Activated CD4-positive, alpha-beta memory T cell treated with anti-CD3 and anti-CD28 coated beads, Interleukin-2, amount 10 ng/mL, durations not matched to agents 7 days and 5 days (primary cell): ENCODE results near the gene KRTAP4-2. TPM values are rescaled to one million over a fixed set of nuclear protein-coding genes. Genes with fewer than 3 reads are reported as not detected.
"Not testable (repeated sequence)": the region's sequence is repeated elsewhere in the genome, so short reads cannot be mapped to it uniquely, and the experiment has no call there.

Experiments used
- CTCF ChIA-PET: fragments of 350-600 bp; sonication (Branson Sonifier 250); formaldehyde crosslinking; loops from one replicate; lab custom pipeline; 2021; ENCODE audit warnings: antibody characterized with exemption, inconsistent platforms; lab: Charles Lee
- POLR2A ChIA-PET: fragments of 350-600 bp; sonication (Branson Sonifier 250); formaldehyde crosslinking; loops from one replicate; lab custom pipeline; 2021; ENCODE audit warnings: antibody characterized with exemption; lab: Charles Lee
- DNase-seq: peaks from one replicate; pipeline ENCODE4 v3.0.0-alpha.2; 2020
- H3K27ac Mint-ChIP-seq: one replicate; pipeline ENCODE4 v1.8.0; 2021; ENCODE audit warnings: mild to moderate bottlenecking, mixed read lengths
- H3K27me3 Mint-ChIP-seq: one replicate; pipeline ENCODE4 v1.8.0; 2021; ENCODE audit warnings: mixed read lengths
- H3K36me3 Mint-ChIP-seq: one replicate; pipeline ENCODE4 v1.8.0; 2021; ENCODE audit warnings: low read depth, mixed read lengths
- H3K4me1 Mint-ChIP-seq: one replicate; pipeline ENCODE4 v1.8.0; 2021; ENCODE audit warnings: mixed read lengths
- H3K4me3 Mint-ChIP-seq: one replicate; pipeline ENCODE4 v1.8.0; 2021; ENCODE audit warnings: mild to moderate bottlenecking, mixed read lengths
- H3K9me3 Mint-ChIP-seq: one replicate; pipeline ENCODE4 v1.8.0; 2021; ENCODE audit warnings: mixed read lengths
- total RNA-seq, 2 experiments: library from RNA; stranded (reverse); gene quantifications; one replicate each; pipeline ENCODE4 v1.2.3, GENCODE V29; 2021

KRTAP4-2 gene
- not detected for total RNA-seq

DNA sequence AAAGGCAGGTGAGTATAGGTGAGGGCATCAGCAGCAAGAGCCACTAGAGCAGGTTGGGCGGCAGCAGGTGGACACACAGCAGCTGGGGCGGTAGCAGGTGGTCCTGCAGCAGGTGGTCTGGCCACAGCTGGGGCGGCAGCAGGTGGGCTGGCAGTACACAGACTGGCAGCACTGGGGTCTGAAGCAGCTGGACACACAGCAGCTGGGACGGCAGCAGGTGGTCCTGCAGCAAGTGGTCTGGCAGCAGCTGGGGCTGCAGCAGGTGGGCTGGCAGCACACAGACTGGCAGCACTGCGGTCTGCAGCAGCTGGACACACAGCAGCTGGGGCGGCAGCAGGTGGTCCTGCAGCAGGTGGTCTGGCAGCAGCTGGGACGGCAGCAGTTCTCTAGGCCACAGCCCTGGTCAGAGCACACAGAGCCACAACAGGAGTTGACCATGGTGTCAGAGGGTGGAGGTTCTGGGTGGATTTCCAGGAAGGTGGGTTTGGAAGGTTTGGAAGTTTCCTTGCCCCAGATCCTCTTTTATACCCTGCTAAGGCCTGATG, at the start of gene KRTAP4-2:
TSS of gene KRTAP4-2 (minus strand) at position 495 of the 545 bp plus-strand sequence. CDS start at position 438, 57 bp downstream.
- Mint-ChIP-seq H3K4me3 (no peak within 1 kb of the TSS), H3K9me3 (no peaks in the 10 kb centered on the region), H3K36me3 (no peaks in the 10 kb centered on the region), H3K27me3 (peaks cover 3% of the 10 kb centered on the region), H3K4me1 (no peaks in the 10 kb centered on the region), H3K27ac (no peak within 1 kb of the TSS)
- ChIA-PET CTCF (no interaction called here), POLR2A (no interaction called here)
- no peak for DNase-seq

DNA sequence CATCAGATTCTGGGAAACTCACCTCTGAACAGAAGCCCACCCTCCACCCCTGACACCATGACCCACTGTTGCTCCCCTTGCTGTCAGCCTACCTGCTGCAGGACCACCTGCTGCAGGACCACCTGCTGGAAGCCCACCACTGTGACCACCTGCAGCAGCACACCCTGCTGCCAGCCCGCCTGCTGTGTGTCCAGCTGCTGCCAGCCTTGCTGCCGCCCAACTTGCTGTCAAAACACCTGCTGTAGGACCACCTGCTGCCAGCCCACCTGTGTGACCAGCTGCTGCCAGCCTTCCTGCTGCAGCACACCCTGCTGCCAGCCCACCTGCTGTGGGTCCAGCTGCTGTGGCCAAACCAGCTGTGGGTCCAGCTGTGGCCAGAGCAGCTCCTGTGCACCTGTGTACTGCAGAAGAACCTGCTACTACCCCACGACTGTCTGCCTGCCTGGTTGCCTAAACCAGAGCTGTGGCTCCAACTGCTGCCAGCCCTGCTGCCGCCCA, 48.6 kb upstream of the KRTAP4-2 start, which contains the start of gene KRTAP9-2:
TSS of gene KRTAP9-2 (plus strand) at position 51 of the 498 bp plus-strand sequence. CDS start at position 58, 7 bp downstream.
- CTCF ChIA-PET, H3K4me1 Mint-ChIP-seq, H3K4me3 Mint-ChIP-seq, H3K36me3 Mint-ChIP-seq, POLR2A ChIA-PET, H3K27me3 Mint-ChIP-seq, H3K9me3 Mint-ChIP-seq, DNase-seq, H3K27ac Mint-ChIP-seq: not testable (repeated sequence)

DNA sequence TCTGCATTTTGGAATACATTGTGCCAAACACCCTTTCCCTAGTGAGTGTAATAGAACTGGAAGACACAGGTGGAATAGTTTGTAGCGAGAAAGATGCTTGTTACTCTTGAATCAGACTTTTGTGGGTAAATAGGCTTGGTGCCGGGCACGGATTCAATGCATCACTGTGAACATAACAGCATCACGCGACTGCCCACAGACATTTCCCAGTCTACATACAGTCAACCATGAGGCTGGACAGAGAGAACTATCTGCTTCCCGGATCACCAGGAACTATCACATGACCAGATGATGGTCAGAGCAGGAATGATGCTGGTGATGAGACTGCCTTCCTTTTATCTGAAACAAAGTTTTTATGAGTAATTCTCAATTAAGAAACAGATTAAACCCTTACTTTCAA, 48.0 kb upstream of the KRTAP4-2 start:
- Mint-ChIP-seq H3K27me3 (peaks cover 10% of the 10 kb centered on the region), H3K4me1 (no peaks in the 10 kb centered on the region), H3K4me3 (no peak overlapping the region), H3K27ac (no peak overlapping the region), H3K36me3 (no peaks in the 10 kb centered on the region), H3K9me3 (no peaks in the 10 kb centered on the region)
- DNase-seq, result no peak
- CTCF ChIA-PET, result no interaction called here
- POLR2A ChIA-PET, result no interaction called here

DNA sequence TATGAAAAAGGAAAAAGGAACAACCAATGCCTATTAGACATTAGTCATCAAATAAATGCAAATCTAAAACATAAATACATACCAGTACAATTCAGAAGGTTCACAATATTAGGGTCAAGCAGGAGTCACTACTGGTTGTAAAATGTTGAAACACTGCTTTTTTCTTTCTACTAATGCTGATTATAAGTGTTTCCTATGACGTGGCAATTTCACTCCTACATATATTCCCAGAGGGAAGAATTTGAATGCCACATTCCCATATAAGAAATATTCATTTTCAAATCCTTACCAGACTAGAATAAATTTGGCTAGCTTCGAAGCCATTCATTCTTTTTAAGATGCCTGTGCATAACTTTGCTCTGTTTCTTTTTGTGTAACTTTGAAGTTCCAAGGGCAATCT, 45.8 kb upstream of the KRTAP4-2 start:
- H3K9me3 Mint-ChIP-seq, result peaks cover 2% of the 10 kb centered on the region
- H3K27me3 Mint-ChIP-seq, result peaks cover 9% of the 10 kb centered on the region
- ChIA-PET POLR2A (no interaction called here), CTCF (no interaction called here)
- no peaks in the 10 kb centered on the region for H3K36me3 Mint-ChIP-seq
- H3K4me3 Mint-ChIP-seq, result no peak overlapping the region
- no peak overlapping the region for H3K27ac Mint-ChIP-seq
- no peaks in the 10 kb centered on the region for H3K4me1 Mint-ChIP-seq
- DNase-seq, result no peak

DNA sequence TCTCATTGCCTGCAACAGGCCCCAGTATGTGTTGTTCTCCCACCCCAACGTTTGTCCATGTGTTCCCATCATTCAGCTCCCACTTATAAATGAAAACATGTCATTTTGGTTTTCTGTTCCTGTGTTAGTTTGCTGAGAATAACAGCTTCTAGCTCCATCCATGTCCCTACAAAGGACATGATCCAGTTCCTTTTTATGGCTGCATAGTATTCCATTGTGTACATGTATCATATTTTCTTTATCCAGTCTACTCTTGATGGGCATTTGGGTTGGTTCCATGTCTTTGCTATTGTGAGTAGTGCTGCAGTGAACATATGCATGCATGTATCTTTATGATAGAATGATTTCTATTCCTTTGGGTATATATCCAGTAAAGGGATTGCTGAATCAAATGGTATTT, 37.7 kb upstream of the KRTAP4-2 start:
- Mint-ChIP-seq H3K36me3 (no peaks in the 10 kb centered on the region), H3K4me3 (no peak overlapping the region), H3K9me3 (peaks cover 2% of the 10 kb centered on the region), H3K27ac (no peak overlapping the region), H3K27me3 (peaks cover 9% of the 10 kb centered on the region), H3K4me1 (no peaks in the 10 kb centered on the region)
- no peak for DNase-seq
- ChIA-PET POLR2A (no interaction called here), CTCF (interaction anchor here (0.6 kb wide), 1 partner anchor 433 kb away, joined by 3 read pairs; no protein-coding TSS in a partner anchor)

DNA sequence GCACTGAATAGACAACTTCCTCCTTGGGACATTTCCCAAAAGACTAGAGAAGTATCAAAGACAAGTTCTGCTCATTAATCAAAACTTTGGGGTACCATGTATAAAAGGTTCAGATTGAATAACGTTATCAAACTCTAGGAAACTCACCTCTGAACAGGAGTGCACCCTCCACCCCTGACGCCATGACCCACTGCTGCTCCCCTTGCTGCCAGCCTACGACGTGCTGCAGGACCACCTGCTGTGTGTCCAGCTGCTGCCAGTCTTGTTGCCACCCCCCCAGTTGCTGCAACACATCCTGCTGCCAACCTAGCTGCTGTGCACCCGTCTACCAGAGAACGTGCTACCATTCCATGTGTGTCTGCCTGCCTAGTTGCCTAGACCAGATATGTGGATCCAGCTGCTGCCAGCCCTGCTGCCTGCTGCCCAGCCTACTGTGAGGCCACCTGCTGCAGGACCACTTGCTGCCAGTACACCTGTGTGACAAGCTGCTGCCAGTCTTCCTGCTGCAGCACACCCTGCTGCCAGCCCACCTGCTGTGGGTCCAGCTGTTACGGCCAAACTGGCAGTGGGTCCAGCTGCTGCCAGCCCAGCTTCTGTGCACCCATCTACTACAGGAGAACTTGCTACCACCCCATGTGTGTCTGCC, 34.6 kb upstream of the KRTAP4-2 start:
- Mint-ChIP-seq H3K4me1 (no peaks in the 10 kb centered on the region), H3K27ac (no peak overlapping the region), H3K27me3 (peaks cover 27% of the 10 kb centered on the region), H3K9me3 (no peaks in the 10 kb centered on the region), H3K4me3 (no peak overlapping the region), H3K36me3 (no peaks in the 10 kb centered on the region)
- ChIA-PET CTCF (interaction anchor here (0.6 kb wide), 1 partner anchor 1010 kb away, joined by 3 read pairs; no protein-coding TSS in a partner anchor), POLR2A (no interaction called here)
- no peak for DNase-seq

DNA sequence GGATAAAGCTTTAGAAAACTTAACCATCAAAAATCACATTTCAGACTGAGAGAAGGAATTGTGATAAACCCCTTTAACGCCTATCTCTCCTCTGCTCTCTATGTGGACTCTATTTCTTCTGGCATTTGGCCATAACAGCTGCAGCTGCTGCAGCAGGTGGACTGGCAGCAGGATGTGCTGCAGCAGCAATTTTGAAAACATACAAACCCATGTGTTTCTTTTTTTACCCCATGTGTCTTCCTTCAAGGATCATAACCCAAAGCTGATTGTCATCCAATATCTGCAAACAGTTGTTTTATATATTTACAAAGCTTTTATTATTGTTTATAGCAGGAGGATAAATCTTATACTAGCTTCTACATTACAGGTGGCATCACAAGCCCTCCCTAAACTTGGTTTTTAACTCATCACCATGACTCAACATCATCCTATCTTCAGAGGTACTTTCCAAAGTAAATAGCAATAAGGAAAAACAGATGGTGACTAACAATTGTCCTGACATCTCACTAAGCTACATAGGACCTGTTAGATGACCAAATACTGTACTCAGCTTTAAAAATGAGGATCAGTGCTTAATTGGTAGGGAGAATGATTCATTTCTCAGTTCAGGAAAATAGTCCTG, 33.9 kb upstream of the KRTAP4-2 start:
- ChIA-PET POLR2A (no interaction called here), CTCF (no interaction called here)
- Mint-ChIP-seq H3K27me3 (peaks cover 27% of the 10 kb centered on the region), H3K36me3 (no peaks in the 10 kb centered on the region), H3K9me3 (no peaks in the 10 kb centered on the region), H3K4me3 (no peak overlapping the region), H3K27ac (no peak overlapping the region), H3K4me1 (no peaks in the 10 kb centered on the region)
- DNase-seq, result no peak

DNA sequence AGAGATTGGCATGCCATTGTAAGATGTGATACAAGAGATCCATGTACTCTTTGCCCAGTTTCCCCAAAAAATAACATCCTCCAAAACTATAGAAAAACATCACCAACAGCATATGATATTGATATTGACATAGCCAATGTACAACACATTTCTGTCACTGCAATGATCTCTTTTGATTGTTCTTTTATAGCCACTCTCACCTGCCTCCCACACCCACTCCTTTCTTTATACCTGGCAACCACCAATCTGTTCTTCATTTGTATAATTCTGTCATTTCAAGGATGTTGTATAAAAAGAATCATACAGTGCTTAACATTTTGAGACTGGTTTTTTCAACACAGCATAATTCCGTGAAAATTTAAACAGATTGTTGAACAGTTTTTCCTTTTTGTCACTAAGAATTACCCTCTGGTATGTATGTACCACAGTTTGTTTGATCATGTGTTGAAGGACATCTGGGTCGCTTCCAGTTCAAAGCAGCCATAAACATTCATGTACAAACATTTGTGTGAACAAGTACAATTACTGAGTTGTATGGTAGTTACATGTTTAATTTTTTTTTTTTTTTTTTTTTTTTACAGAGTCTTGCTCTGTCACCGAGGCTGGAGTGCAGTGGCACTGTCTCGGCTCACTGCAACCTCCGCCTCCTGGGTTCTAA, 21.5 kb upstream of the KRTAP4-2 start:
- ChIA-PET CTCF (no interaction called here), POLR2A (no interaction called here)
- Mint-ChIP-seq H3K9me3 (no peaks in the 10 kb centered on the region), H3K27ac (no peak overlapping the region), H3K4me1 (no peaks in the 10 kb centered on the region), H3K4me3 (no peak overlapping the region), H3K27me3 (peaks cover 13% of the 10 kb centered on the region), H3K36me3 (no peaks in the 10 kb centered on the region)
- DNase-seq, result no peak

DNA sequence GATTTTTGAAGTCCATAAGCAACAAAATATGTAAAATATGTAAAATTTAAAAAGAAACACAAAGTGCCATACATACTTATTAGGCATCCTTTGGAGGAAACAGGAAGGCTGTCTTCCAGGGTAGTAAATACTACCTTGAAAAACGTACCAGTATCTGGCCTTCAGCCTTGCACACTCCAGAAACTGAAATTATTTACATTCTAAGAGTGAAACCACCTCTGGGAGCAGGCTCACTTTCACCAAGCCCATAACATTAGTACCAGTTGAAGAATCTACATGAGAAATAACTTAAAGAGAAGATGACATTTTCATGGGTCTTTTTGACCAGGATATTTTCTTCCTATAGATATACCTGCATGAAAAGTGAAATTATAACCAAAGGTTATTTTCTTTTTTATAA, 18.0 kb upstream of the KRTAP4-2 start:
- Mint-ChIP-seq H3K4me3 (no peak overlapping the region), H3K36me3 (no peaks in the 10 kb centered on the region)
- CTCF ChIA-PET, result no interaction called here

DNA sequence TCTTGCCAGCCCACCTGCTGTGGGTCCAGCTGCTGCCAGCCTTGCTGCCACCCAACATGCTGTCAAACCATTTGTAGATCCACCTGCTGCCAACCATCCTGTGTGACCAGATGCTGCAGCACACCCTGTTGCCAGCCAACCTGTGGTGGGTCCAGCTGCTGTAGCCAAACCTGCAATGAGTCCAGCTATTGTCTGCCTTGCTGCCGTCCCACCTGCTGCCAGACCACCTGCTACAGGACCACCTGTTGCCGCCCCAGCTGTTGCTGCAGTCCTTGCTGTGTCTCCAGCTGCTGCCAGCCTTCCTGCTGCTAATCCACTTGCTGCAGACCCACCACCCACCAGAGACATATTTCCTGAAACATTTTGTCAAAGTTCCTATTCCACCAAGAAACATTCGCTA, 12.3 kb upstream of the KRTAP4-2 start:
- Mint-ChIP-seq H3K4me1 (no peaks in the 10 kb centered on the region), H3K4me3 (no peak overlapping the region), H3K9me3 (no peaks in the 10 kb centered on the region), H3K27ac (no peak overlapping the region), H3K27me3 (peaks cover 9% of the 10 kb centered on the region), H3K36me3 (no peaks in the 10 kb centered on the region)
- CTCF ChIA-PET, result no interaction called here
- POLR2A ChIA-PET, result no interaction called here
- DNase-seq, result no peak

More for the DNA sequence above, 18.0 kb upstream of the KRTAP4-2 start:
- peaks cover 16% of the 10 kb centered on the region for H3K27me3 Mint-ChIP-seq
- no peak for DNase-seq
- H3K9me3 Mint-ChIP-seq, result no peaks in the 10 kb centered on the region
- POLR2A ChIA-PET, result interaction anchor here (0.9 kb wide), 1 partner anchor 14 kb away, joined by 3 read pairs; no protein-coding TSS in a partner anchor
- H3K27ac Mint-ChIP-seq, result no peak overlapping the region
- H3K4me1 Mint-ChIP-seq, result no peaks in the 10 kb centered on the region

DNA sequence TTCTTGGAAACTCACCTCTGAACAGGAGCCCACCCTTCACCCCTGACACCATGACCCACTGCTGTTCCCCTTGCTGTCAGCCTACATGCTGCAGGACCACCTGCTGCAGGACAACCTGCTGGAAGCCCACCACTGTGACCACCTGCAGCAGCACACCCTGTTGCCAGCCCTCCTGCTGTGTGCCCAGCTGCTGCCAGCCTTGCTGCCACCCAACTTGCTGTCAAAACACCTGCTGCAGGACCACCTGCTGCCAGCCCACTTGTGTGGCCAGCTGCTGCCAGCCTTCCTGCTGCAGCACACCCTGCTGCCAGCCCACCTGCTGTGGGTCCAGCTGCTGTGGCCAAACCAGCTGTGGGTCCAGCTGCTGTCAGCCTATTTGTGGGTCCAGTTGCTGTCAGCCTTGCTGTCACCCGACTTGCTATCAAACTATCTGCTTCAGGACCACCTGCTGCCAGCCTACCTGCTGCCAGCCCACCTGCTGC, 11.9 kb upstream of the KRTAP4-2 start, which contains the start of gene KRTAP9-1:
TSS of gene KRTAP9-1 (plus strand) at position 51 of the 482 bp plus-strand sequence. CDS start at position 51, 0 bp downstream.
- H3K27ac Mint-ChIP-seq, H3K36me3 Mint-ChIP-seq, DNase-seq, H3K9me3 Mint-ChIP-seq, CTCF ChIA-PET, POLR2A ChIA-PET, H3K27me3 Mint-ChIP-seq, H3K4me3 Mint-ChIP-seq, H3K4me1 Mint-ChIP-seq: not testable (repeated sequence)

DNA sequence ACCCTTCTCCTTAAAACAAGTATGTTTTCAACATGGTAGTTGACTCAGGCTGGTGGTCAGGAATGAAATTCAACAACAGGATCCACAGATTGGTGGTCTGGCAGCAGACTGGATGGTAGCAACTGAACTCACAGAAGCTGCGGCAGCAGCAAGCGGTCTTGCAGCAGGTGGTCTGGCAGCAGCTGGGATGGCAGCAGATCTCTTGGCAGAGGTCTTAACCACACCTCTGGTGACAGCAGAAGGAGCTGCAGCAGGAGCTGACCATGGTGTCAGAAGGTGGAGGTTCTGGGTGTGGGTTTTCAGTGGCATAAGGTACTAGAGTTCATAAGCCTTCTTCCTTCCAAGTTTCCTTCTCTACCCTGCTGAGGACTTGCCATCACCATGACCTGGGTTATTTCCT, 8.9 kb upstream of the KRTAP4-2 start:
- Mint-ChIP-seq H3K4me1 (no peaks in the 10 kb centered on the region), H3K4me3 (no peak overlapping the region), H3K27me3 (peaks cover 6% of the 10 kb centered on the region), H3K27ac (no peak overlapping the region), H3K9me3 (no peaks in the 10 kb centered on the region), H3K36me3 (no peaks in the 10 kb centered on the region)
- ChIA-PET CTCF (no interaction called here), POLR2A (no interaction called here)
- no peak for DNase-seq

DNA sequence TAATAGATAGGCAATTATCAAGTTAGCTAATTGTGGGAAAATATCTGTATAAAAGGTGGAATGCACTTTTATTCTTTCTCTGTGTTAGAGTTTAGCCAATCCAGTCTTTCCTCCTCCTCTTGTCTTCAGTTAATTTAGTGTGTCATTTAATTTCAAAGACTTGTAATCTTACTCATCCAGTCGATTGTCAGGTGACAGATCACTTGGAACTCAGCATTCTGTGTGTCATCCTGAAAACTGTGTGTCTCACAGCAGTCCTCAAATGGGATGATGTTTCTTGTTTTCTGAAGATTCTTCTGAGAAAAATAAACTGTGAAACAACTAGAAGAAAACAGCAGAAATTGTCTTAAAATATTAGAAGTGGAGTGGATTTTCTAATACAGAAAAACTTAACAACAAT, 7.0 kb upstream of the KRTAP4-2 start:
- POLR2A ChIA-PET, result no interaction called here
- no peaks in the 10 kb centered on the region for H3K4me1 Mint-ChIP-seq
- CTCF ChIA-PET, result no interaction called here

More for the DNA sequence above, 7.0 kb upstream of the KRTAP4-2 start:
- no peak overlapping the region for H3K27ac Mint-ChIP-seq
- H3K27me3 Mint-ChIP-seq, result no peaks in the 10 kb centered on the region
- no peak for DNase-seq
- H3K9me3 Mint-ChIP-seq, result no peaks in the 10 kb centered on the region
- no peak overlapping the region for H3K4me3 Mint-ChIP-seq
- H3K36me3 Mint-ChIP-seq, result no peaks in the 10 kb centered on the region
